ENCODE measurements around the gene PARD3.

PARD3 gene

DNA sequence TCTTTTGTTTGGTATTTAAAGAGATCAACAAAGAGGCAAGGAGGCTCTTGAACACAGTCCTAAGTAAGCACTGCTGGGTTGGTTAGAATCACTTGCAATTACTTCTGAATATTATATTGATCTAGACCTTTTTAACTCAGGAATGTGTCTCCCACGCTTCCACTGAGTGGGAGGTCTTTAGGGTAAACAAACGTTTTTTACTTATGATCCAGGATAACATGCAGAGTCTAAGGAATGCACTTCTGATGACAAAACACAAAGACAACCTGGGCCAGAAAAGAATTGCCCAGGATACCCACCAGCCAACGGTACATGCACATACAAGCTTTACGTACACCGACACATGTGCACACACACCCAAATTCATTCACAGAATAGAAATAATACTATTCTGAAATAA is 626.9 kb downstream of the PARD3 start:
- DNase-seq (ENCODE audit: low read depth in 2 of 2), result no peak

DNA sequence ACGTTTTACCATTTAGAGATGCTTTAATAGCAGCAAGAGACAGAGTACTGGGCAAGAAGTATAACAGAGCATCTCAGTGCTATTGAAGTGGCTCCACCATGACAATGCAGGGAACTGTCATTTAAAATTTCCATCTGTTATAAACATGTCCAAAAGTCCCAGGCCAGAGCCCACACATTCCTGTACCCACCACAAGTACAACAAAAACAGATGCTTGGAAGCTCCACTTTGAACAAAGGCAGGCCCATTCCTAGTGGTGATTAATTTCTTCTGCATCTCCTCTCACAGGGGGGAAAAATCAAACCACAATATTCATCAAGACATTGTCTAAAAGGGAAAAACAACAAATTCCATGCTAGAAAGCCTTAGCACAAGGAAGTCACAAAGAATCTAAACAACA is 627.9 kb downstream of the PARD3 start:
- DNase-seq (ENCODE audit: low read depth in 2 of 2), result no peak

DNA sequence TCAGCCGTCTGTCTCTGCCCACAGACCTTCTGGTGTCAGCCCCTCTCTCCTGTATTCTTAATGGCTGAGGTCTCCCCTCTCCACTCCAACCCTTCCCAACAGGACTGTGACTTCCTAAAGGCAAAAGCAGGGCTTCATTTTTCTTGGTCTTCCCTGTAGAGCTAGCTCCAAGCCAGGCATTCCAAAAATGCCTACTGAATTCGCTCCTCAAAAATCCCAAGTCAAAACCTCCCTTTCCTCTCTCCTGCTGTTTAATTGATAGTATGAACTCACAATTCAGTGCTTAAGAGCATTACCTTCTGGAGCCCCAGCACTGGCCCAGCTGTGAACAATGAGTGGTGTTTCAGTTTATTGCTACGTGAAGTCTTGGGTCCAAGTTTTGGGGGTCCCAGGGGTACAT is 628.4 kb downstream of the PARD3 start:
- DNase-seq (ENCODE audit: low read depth in 2 of 2), result no peak

DNA sequence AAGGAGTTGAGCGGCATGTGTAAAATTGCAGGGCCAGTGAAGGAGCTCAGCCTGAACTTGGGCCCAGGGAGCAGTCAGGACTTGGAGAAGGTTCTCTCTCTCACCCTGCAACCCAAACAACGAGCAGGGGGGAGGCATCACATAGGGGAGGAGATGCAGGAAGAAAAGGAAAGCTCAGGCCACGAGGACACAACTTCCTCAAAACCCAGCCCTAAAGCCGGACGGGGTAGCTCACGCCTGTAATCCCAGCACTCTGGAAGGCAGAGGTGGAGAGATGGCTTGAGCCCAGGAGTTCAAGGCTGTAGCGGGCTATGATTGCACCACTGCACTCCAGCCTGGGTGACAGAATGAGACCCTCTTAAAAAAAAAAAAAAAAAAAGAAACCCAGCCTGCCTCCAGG is 629.1 kb downstream of the PARD3 start:
- no peak for DNase-seq (ENCODE audit: low read depth in 2 of 2)

DNA sequence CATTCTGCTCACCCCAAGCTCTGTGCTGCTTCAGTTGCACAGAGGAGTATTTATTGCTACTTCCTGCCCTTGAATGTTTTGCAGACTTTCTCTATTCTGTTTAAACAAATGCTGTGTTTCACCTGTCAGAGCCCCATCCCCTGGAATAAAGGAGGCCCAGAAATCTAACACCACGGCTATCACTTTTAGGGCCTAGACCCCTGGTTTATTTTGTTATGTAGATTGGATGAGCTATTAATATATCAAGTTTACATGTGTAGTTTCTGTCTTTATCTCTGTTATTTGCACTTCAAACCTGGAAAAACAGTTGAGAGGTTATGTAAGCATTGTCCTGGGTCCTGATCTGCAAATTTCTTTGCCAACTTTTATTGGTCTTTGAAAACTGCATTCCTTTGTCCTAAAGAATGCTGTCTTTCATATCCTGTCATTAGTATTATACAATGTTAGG is 630.1 kb downstream of the PARD3 start:
- DNase-seq (ENCODE audit: low read depth in 2 of 2), result no peak

DNA sequence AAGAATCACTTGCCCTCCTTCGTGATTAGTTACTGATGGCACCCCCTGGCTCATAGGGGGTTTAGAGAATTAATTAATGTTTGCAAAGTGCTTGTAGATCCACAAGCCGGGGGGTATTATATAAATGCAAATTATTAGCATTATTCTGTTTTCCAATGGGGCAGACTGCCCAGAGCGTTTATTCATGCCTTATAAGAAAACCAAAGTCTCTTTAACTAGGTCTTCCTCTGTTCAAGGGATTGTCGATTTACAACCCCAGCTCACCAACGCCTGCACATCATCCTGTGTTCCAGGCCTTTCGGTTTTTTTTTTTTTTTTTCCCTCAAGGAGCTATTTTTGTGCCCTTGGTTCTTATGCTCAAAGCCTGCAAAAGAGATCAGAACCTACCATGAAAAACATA is 630.7 kb downstream of the PARD3 start:
- DNase-seq (ENCODE audit: low read depth in 2 of 2), result no peak

DNA sequence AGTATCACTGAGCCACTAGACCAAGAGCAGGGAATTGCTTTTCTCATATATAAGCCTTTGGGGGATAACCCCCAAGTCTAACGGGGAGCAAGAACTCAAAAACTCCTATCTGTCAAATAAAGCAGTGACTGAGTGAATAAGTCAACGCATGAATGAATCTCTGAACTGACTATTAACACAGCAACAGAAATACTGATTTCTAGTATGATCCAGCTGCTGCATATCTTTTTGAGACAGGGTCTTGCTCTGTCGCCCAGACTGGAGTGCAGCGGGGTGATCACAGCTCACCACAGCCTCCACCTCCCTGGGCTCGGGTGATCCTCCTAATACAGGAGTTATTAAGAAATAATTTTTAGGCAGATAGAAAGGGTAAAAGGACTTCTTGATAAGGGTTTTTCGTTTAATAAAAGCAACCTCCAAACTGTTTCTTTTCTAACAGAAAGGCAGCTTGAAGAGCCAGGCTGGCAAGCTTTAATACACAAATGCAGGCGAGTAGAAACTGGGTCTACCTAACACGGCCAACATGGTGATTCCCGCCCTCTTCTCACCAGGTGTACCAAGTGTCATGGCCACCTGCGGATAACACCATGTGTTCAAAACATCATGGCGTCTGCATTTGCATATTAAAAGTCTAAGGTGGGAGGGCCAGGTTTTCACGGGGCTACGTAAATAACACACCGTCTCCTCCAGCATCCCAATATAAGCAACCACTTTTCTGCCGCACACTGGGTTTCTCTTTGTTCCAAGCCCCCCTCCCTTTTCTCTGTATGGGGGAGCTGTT is 631.9 kb downstream of the PARD3 start:
- DNase-seq (ENCODE audit: low read depth in 2 of 2), result no peak

DNA sequence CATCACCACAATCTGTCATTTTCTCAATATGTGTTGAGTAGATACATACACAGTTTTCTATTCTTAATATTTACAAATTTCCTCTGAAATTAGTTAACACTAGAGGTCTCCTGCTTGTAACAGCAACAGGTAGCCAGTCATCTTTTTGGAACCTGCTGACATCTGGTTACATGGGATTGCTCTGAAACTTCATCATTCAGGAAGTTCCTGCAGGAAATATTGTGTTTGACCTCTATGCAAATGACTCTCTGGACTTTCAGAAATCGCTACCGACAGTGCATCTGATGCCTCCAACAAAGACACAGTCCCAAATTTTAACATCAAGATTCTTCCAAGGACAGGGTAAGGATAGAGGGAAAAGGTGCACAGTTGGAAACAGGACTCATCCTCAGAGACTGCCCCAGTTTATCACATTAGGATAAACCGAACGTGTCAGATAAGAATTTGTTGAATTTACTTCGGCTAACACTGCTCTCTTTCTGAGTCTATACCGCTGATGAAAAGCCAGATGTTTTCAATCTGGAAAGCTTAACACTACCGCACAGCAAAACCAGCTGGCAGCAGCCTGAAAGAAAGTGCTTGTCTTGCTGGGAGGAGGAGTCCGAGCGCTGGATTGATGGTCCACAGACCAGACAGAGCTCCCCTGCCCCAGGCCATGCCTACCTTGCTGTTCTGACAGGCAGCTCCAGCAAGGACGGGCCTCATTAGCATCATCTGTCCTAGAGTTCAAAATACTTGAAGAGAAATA is 633.4 kb downstream of the PARD3 start:
- no peak for DNase-seq (ENCODE audit: low read depth in 2 of 2)

DNA sequence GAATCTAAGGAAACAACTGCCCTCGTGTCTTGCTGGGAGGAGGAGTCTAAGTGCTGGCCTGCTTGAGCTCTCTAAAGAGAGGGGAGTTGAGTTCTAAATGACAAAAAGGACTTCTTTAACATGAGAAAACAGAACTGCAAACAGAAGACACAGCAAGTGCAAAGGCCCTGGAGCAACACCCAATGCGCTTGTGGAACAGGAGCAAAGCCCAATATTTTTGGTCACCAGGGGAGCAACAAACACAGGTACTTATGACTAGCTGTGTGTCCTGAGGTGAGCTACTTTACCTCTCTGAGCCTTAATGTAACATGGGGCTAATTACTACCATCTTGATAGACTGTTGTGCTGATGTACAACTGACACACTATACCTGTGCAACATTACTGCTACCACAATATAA is 634.3 kb downstream of the PARD3 start:
- DNase-seq (ENCODE audit: low read depth in 2 of 2), result no peak

DNA sequence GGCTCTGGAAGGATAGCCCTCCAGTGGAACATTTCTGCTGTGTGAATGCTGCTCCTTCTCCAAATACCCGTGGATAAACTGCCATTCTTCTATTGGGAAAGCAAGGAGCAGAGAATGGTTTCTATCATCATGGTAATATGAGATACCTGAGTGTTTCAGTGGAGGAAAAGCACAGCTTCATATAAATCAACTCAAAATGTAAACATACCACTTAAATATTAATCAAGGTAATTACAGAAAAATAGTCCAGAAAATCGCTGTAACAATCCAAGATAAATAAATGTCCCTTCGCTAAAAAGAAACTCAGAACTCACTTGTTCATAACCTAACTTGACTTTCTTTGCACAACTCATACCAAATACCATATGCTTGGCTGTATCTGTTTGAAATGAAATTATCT is 635.8 kb downstream of the PARD3 start:
- DNase-seq (ENCODE audit: low read depth in 2 of 2), result no peak

DNA sequence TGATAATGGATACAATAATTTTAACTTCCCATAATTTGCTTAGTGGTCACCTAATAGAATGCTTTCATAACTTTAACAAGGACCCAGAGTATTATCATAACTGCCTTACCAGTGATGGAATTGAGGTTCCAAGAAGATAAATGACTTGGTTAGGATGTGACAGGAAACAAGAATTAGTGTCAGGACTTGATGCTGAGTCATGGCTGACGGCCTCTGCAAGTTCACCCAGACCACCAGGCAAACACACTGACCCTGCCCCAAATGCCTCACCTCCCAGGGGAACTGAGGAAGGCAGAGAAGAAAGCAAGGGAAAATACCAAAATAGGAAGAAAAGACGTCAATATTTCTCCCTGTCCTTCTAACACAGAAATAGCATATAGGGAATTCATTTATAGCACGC is 636.3 kb downstream of the PARD3 start:
- DNase-seq (ENCODE audit: low read depth in 2 of 2), result no peak

DNA sequence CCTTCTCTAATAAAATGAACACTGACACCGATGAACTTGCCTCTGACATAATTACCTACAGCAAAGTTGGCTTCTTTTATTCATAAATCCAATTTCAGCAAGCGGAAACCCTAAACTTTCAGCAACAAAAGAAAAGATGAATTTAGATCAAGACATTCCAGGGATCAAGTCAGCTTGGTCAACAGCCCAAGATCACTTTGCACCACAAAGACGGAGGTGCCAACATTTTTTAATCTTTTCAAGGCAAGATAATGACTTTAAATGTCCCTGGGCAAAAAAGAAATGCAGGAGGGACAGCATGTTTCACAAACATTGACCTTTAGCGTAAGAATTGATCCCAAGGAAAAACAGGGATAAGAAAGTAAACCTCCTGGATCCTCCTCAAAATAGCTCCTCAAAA is 636.9 kb downstream of the PARD3 start:
- no peak for DNase-seq (ENCODE audit: low read depth in 2 of 2)

DNA sequence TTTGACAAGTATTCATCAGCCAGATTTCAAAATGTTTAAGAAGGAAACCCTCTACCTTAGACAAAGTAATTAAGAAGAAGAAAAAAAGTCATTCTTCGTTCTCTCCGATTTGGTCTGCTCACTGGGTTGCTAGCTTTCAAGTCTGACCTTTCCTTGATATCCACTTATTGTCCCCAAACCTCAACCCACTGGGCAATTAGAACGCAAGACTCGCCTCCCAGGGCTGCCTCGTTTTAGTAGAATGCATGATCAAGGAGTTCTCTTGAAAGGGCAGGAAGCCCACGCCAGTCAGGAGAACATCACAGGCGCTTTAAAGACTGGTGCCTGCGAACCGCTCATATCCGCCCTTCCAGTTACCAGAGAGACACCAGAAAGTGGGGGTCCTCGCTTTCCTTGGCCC is 637.7 kb downstream of the PARD3 start:
- DNase-seq (ENCODE audit: low read depth in 2 of 2), result no peak

DNA sequence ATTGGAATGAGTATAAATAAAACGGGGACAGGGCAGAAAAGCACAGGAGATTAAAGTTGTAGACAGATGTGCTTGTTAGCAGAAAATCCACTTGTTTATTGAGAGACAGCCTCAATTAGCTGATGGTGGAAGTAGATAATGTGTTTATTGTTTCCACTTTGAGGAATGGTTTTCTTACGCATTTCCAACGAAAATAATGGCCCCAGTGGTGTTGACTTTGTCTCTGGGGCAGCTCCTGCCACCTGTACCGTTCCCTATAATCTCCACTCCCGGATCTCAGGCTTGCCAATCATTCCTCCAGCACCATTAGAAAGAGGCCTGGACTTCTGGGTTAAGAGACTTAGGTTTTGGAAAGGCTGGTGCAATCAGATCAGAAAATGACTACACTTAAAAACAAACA is 638.7 kb downstream of the PARD3 start:
- DNase-seq (ENCODE audit: low read depth in 2 of 2), result no peak

DNA sequence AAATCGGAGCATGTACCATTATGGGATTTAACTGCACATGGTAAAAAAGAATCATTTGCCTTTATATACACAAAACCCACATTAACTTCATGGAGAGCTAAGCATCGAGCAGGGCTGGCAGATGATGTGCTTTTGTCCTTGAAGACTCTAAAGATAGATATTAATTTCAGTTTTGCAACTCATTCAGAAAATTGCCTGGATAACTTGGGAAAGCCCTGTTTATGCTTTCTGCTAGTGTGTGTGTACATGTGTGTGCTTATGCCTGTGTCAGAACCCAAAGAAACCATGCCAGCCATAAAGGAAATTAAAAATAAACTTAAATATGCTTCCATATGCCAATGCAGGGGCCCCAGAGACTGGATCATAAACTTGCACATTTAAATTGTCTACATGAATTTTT is 640.0 kb downstream of the PARD3 start:
- DNase-seq (ENCODE audit: low read depth in 2 of 2), result no peak

DNA sequence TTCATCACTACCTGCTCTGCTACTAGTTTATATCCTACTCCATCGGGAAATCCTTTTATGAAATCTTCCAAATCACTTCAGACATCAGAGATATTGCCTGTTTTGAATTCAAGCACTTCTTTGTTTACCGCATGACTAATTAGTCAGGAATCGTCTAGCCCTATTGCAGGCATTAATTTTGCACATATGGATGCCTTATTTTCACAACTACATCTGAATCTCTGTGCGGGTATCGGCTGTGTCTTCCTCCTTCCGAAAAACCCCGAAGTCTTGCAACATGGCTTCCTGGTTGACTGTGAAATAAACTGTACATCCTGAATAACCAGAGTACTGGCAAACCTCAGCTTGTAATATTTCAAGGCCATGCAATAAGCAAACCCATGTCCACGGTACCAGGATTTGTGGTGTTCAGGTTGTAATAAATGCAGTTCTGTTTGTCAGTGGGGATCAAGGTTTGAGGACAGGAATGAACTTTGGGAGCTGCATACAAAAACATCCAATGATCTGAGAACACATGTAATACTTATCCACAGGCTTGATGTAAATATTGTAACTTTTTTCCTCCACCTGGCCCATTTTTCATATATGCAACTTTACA is 642.1 kb downstream of the PARD3 start:
- no peak for DNase-seq (ENCODE audit: low read depth in 2 of 2)

DNA sequence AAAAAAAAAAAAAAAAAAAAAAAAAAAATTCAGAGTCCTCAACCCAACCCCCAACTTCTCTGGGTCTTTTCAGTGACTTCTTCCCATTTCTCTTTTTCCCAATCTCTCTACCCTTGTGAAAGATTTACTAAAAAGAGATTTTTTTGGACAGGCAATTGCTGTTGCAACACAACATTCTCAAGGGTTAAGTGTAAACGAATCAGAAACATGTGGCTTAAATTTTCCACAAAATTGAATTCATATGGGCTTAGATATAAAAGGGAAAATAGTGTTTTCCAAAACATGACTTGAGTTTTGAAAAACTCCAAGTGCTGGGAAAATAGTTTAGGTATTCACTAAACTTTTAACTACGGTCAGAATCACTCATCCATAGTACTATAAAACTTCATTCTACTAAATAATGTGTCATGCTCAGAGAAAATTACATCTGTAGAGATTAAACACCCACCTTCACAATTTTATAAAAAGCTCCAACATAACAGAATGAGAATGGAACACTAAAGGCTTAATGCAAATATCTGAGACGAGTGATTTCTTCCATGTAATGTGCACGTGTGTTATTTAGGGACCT is 643.1 kb downstream of the PARD3 start:
- DNase-seq (ENCODE audit: low read depth in 2 of 2), result no peak

DNA sequence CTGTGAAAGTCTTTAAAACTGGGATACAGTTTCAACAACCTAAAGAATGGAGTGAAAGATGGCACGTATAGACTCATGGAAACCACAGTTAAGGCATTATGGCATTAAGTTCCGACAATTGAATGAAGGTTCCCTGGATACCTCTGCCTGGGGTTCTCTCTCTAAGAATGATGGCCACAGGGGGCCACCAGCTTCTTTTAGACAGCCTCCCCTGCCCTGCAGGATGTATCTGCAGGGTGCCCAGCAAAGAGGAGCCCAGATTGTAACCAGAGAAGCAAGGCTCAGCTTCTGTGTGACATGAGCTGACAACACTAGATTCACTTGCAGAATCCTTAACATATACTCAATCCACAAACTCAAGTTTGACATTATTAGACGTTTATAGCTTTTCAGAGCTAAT is 645.4 kb downstream of the PARD3 start:
- DNase-seq (ENCODE audit: low read depth in 2 of 2), result no peak

DNA sequence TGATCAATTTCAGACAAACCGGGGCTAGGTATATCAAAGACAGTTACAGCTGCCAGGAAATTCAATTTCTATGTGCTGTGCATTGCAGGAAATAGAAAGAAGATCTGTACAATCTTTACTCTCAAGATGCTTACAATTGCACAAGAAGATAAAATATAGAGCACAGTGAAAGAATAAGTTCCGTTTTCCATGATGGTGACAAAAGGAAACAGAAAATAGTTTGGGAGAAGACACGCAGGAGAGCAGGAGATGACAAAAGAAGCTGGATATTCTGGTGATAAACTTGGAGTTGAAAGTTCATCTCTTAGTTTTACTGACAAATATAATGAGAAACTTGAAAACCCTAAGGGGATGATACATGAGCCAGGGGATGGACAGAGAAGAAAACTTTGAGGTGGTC is 646.0 kb downstream of the PARD3 start:
- no peak for DNase-seq (ENCODE audit: low read depth in 2 of 2)

DNA sequence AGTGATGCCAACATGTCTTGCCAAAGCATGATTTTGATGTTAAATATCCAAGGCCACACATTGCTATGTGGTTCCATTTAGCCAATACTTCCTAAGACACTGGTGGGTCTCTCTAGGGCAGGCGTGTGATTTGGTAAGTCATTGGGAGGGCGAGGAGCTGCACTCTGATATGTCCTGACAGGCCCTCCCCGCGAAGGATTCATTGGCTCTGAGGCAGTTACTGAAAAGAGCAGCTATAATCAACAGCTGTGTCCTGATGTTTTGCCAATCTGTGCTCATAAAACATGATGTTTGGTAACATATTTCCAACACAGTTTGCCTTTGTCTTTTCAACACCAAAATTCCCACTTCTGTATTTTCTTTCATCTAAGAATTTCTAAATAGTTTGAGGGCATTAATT is 646.7 kb downstream of the PARD3 start:
- DNase-seq (ENCODE audit: low read depth in 2 of 2), result no peak

DNA sequence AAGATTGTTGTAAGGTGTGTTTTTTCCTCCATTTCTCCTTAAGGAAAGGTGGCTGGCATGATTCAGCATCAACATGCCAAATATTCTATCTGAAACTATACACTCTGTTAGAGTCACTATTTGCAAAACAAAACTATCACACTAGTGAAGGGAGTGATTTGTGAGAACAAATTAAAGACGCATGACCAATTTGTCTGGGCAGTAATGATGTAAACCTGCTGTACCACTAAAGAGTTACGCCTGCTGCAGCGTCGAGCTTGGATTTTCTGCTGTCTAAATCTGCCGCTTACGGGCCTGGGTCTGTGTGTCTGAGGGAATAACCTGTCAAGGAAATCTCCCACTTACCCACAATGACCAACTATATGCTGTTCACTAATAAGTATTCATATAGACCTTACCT is 648.3 kb downstream of the PARD3 start:
- DNase-seq (ENCODE audit: low read depth in 2 of 2), result no peak

DNA sequence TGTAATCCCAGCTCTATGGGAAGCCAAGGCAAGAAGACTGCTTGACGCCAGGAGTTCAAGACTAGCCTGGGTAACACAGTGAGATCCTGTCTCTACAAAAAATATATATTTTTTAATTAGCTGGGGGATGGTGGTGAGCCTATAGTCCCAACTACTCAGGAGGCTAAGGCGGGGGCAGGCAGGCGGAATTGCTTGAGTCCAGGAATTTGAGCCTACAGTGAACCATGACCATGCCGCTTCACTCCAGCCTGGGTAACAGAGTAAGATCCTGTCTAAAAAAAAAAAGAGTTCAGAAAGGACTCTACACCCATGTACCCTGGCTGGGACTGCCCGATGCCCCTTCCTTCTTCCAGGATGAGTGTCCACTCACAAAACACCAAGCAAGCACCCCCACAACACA is 648.7 kb downstream of the PARD3 start:
- no peak for DNase-seq (ENCODE audit: low read depth in 2 of 2)

DNA sequence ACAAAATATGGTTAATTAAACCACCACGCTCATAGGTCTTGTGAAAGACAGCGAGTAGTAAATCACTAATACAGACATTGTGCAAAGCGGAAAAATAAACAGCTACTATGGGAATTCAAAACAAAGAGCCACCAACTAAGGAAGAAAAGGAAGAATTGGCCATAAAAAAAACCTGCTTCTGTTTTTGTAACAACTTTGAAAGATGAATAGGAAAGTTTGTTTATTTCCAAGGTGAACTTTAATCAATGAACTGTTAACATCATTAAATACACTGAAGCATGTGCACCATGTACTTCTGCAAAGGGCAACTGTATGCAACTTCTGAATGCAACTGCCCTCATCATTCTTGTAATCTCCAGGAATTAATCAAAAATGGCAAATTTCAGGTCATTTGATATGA is 651.1 kb downstream of the PARD3 start:
- DNase-seq (ENCODE audit: low read depth in 2 of 2), result no peak
